ENCODE measurements around the gene PNPLA8. TPM values are rescaled to one million over a fixed set of nuclear protein-coding genes. Genes with fewer than 3 reads are reported as not detected.

The PNPLA8 gene
- total RNA-seq, 2 donors from 2014 or later, result 25.8 to 27.3 TPM

DNA sequence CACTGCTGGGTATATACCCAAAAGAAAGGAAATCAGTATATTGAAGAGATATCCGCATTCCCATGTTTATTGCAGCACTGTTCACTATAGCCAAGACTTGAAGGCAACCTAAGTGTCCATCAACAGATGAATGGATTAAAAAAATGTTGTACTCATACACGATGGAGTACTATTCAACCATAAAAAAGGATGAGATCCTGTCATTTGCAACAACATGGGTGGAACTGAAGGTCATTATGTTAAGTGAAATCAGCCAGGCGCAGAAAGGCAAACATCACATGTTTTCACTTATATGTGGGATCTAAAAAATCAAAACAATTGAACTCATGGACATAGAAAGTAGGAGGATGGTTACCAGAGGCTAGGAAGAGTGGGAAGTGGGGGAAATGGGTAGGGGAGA is 89.0 kb downstream of the PNPLA8 start:
- DNase-seq (ENCODE audit: low spot score), result no peak
- Histone ChIP-seq H3K27ac (no peak overlapping the region), H3K9me3 (no peaks in the 10 kb centered on the region), H3K36me3 (no peaks in the 10 kb centered on the region), H3K27me3 (replicated peaks; ENCODE audit: insufficient read depth) (no peaks in the 10 kb centered on the region), H3K4me3 (no peak overlapping the region), H3K4me1 (replicated peaks) (no peaks in the 10 kb centered on the region)
- WGBS, result 94% methylated on average over 3 of the region's 3 CpGs
- TF ChIP-seq POLR2A (IDR thresholded peaks at IDR 0.05), result no peak
- TF ChIP-seq, protein P1, sequence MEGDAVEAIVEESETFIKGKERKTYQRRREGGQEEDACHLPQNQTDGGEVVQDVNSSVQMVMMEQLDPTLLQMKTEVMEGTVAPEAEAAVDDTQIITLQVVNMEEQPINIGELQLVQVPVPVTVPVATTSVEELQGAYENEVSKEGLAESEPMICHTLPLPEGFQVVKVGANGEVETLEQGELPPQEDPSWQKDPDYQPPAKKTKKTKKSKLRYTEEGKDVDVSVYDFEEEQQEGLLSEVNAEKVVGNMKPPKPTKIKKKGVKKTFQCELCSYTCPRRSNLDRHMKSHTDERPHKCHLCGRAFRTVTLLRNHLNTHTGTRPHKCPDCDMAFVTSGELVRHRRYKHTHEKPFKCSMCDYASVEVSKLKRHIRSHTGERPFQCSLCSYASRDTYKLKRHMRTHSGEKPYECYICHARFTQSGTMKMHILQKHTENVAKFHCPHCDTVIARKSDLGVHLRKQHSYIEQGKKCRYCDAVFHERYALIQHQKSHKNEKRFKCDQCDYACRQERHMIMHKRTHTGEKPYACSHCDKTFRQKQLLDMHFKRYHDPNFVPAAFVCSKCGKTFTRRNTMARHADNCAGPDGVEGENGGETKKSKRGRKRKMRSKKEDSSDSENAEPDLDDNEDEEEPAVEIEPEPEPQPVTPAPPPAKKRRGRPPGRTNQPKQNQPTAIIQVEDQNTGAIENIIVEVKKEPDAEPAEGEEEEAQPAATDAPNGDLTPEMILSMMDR (IDR thresholded peaks at IDR 0.05), result no peak
- TF ChIP-seq POLR2AphosphoS5 (IDR thresholded peaks at IDR 0.05), result no peak
- intact Hi-C loops (cut with DNase I), result no loop called here

DNA sequence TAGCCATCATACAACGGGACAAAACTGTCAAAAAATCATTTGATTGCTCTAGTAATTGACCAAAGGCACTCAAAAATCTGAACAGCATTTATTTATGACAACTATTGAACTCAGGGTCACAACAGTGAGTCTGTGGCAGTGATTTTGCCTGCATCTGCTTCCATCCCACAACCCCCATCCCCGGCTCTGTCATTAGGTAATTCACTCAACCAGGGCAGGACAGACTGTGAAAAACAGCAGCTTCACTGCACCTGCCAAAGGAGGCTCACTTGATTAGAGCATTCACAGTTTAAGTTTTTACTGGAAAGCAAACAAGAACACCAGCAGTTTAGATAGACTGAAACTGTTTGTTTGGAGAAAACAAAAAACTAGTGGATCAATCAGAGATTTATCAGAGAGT is 91.9 kb downstream of the PNPLA8 start:
- DNase-seq (ENCODE audit: low spot score), result no peak
- H3K4me3 ChIP-seq, result no peak overlapping the region
- H3K36me3 ChIP-seq, result no peaks in the 10 kb centered on the region
- no peak for TF ChIP-seq POLR2A (IDR thresholded peaks at IDR 0.05)
- TF ChIP-seq, protein P1 (IDR thresholded peaks at IDR 0.05), result no peak
- TF ChIP-seq POLR2AphosphoS5 (IDR thresholded peaks at IDR 0.05), result no peak
- WGBS, result 76% methylated on average over 2 of the region's 2 CpGs
- intact Hi-C loops (cut with DNase I), result no loop called here
- no peak overlapping the region for H3K27ac ChIP-seq
- no peaks in the 10 kb centered on the region for H3K9me3 ChIP-seq
- H3K27me3 ChIP-seq (replicated peaks; ENCODE audit: insufficient read depth), result no peaks in the 10 kb centered on the region
- H3K4me1 ChIP-seq (replicated peaks), result no peaks in the 10 kb centered on the region

DNA sequence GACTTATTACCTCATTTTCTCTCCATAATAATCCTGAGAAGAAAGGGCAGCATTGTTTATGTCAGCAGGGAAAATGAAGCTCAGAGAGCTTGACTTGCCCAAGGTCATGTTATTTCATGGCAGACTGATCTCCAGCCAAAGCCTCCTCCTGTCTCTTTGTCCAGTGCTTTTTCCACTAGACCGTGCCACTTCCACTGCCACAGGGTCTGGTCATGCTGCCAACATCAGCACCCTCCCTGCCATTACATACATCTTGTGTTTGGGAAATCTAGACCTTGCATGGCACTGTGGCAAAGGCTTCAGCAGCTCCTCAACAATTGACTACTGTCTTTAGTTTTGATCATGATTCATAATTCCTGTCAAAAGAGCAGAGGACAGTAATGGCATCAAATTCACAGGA is 94.8 kb downstream of the PNPLA8 start:
- 65% methylated on average over 1 of the region's 1 CpG for WGBS
- H3K27me3 ChIP-seq (replicated peaks; ENCODE audit: insufficient read depth), result no peaks in the 10 kb centered on the region
- no peak overlapping the region for H3K4me3 ChIP-seq
- no peaks in the 10 kb centered on the region for H3K9me3 ChIP-seq
- no peaks in the 10 kb centered on the region for H3K4me1 ChIP-seq (replicated peaks)
- no peak overlapping the region for H3K27ac ChIP-seq
- DNase-seq (ENCODE audit: low spot score), result no peak
- intact Hi-C loops (cut with DNase I), result no loop called here
- no peak for TF ChIP-seq POLR2A (IDR thresholded peaks at IDR 0.05)
- TF ChIP-seq, protein P1 (IDR thresholded peaks at IDR 0.05), result no peak
- no peak for TF ChIP-seq POLR2AphosphoS5 (IDR thresholded peaks at IDR 0.05)
- H3K36me3 ChIP-seq, result no peaks in the 10 kb centered on the region

DNA sequence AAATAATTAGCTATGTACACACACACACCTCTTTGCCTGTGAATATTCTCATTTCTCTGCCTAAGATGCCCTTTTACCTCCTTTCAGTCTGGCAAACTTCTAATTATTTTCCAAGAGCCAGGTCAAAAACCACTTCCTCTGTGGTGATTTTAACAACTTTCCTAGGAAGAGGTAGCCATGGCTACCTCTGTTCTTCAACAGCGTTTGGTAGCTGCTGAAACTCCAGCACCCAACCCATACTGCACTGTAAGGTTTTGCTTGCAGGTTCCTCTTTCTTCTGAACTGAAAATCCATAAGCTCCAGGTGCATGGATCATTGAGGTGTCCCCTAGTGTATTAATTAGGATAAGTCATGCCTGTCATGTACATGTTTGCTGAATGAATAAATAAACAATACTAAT is 95.3 kb downstream of the PNPLA8 start:
- no peaks in the 10 kb centered on the region for H3K4me1 ChIP-seq (replicated peaks)
- WGBS, result 43% methylated on average over 1 of the region's 1 CpG
- no peaks in the 10 kb centered on the region for H3K27me3 ChIP-seq (replicated peaks; ENCODE audit: insufficient read depth)
- TF ChIP-seq, protein P1 (IDR thresholded peaks at IDR 0.05), result no peak
- no peak for TF ChIP-seq POLR2AphosphoS5 (IDR thresholded peaks at IDR 0.05)
- no peak for TF ChIP-seq POLR2A (IDR thresholded peaks at IDR 0.05)
- no peak overlapping the region for H3K4me3 ChIP-seq
- no peak for DNase-seq (ENCODE audit: low spot score)
- no peaks in the 10 kb centered on the region for H3K36me3 ChIP-seq
- H3K27ac ChIP-seq, result no peak overlapping the region
- no peaks in the 10 kb centered on the region for H3K9me3 ChIP-seq
- intact Hi-C loops (cut with DNase I), result no loop called here

DNA sequence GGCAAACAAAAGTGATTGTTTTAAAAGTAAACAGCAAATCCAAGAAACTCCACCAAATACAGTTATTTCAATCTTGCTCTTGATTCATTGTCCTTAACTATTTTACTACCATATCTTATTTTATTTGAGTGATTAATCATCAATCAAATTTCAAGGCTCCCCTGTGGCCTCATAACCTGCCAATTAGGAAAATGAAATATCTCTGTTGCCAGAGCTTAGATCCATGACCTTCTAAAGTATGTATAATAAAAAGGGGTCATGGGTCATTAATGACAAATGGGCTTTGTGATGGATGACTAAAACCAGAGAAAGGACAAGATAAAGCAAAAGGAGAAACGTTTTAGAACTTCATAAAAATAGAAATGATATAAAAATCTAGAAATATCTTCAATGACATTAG is 98.2 kb downstream of the PNPLA8 start:
- DNase-seq (ENCODE audit: low spot score), result no peak
- H3K36me3 ChIP-seq, result no peaks in the 10 kb centered on the region
- intact Hi-C loops (cut with DNase I), result no loop called here
- H3K9me3 ChIP-seq, result no peaks in the 10 kb centered on the region
- TF ChIP-seq, protein P1 (IDR thresholded peaks at IDR 0.05), result no peak
- TF ChIP-seq POLR2AphosphoS5 (IDR thresholded peaks at IDR 0.05) (no peak), POLR2A (IDR thresholded peaks at IDR 0.05) (no peak)
- no peak overlapping the region for H3K27ac ChIP-seq
- no peak overlapping the region for H3K4me3 ChIP-seq
- no peaks in the 10 kb centered on the region for H3K27me3 ChIP-seq (replicated peaks; ENCODE audit: insufficient read depth)
- 61% methylated on average over 1 of the region's 1 CpG for WGBS
- no peaks in the 10 kb centered on the region for H3K4me1 ChIP-seq (replicated peaks)
